Measurements from ENCODE around the gene HADHA.

HADHA gene

GRCh38 chr2:26245231-26245732, 850 bp upstream of the HADHA start:
- peak; percentile 62 for DNase-seq (ENCODE audit: low spot score)

GRCh38 chr2:26243470-26244308, 743 bp downstream of the HADHA start:
- peak; percentile 41 for DNase-seq (ENCODE audit: low spot score)

GRCh38 chr2:26241928-26242436, 2.5 kb downstream of the HADHA start:
- no peak for DNase-seq (ENCODE audit: low spot score)

- DNase-seq (ENCODE audit: low spot score), result no peak
These were observed 6.0 kb downstream of the HADHA start for GRCh38 chr2:26238311-26238958.

- DNase-seq (ENCODE audit: low spot score), result no peak
These were observed 6.6 kb downstream of the HADHA start for GRCh38 chr2:26237868-26238267.

GRCh38 chr2:26235089-26235488, 9.3 kb downstream of the HADHA start:
- no peak for DNase-seq (ENCODE audit: low spot score)

GRCh38 chr2:26230806-26231205, 13.6 kb downstream of the HADHA start:
- DNase-seq (ENCODE audit: low spot score), result no peak

GRCh38 chr2:26229595-26229994, 14.8 kb downstream of the HADHA start:
- no peak for DNase-seq (ENCODE audit: low spot score)

- DNase-seq (ENCODE audit: low spot score), result no peak
These were observed 20.3 kb downstream of the HADHA start for GRCh38 chr2:26224095-26224494.

- peak; percentile 76 for DNase-seq (ENCODE audit: low spot score)
These were observed 21.4 kb downstream of the HADHA start for GRCh38 chr2:26223018-26223417.

- no peak for DNase-seq (ENCODE audit: low spot score)
These were observed 26.7 kb downstream of the HADHA start for GRCh38 chr2:26217720-26218119.

GRCh38 chr2:26216587-26216986, 27.8 kb downstream of the HADHA start:
- DNase-seq (ENCODE audit: low spot score), result no peak

GRCh38 chr2:26215833-26216232, 28.6 kb downstream of the HADHA start:
- DNase-seq (ENCODE audit: low spot score), result no peak

- DNase-seq (ENCODE audit: low spot score), result no peak
These were observed 29.7 kb downstream of the HADHA start for GRCh38 chr2:26214759-26215158.

GRCh38 chr2:26212011-26212410, 32.4 kb downstream of the HADHA start:
- DNase-seq (ENCODE audit: low spot score), result no peak

- no peak for DNase-seq (ENCODE audit: low spot score)
These were observed 40.5 kb downstream of the HADHA start for GRCh38 chr2:26203906-26204305.

GRCh38 chr2:26202981-26203490, 41.4 kb downstream of the HADHA start:
- DNase-seq (ENCODE audit: low spot score), result no peak

- DNase-seq (ENCODE audit: low spot score), result no peak
These were observed 46.9 kb downstream of the HADHA start for GRCh38 chr2:26197516-26197915.

GRCh38 chr2:26196683-26197418, 47.6 kb downstream of the HADHA start:
- DNase-seq (ENCODE audit: low spot score), result no peak

GRCh38 chr2:26195040-26195984, 49.1 kb downstream of the HADHA start:
- DNase-seq (ENCODE audit: low spot score), result no peak
